HL-60 (cell line): ENCODE measurements around the gene GLIS1.

ENCODE experiments used
- DNase-seq, 2 experiments: peaks; one replicate each; pipeline ENCODE4 v3.0.0-alpha.2; 2010 to 2020; ENCODE audit warnings: low read depth in 1 of 2, low spot score in 1 of 2
- H3K27ac ChIP-seq: fragments of 250-450 bp; sonication (Bioruptor Pico); replicated peaks from 2 replicates; pipeline ENCODE4 v1.5.1; 2020; ENCODE audit warnings: mild to moderate bottlenecking, moderate library complexity
- H3K27me3 ChIP-seq: fragments of 250-450 bp; sonication (Bioruptor Pico); 2 replicates; pipeline ENCODE4 v1.5.1; 2021; ENCODE audit warnings: mild to moderate bottlenecking, moderate library complexity; ENCODE audit not compliant: insufficient read depth, poor library complexity, severe bottlenecking
- H3K4me3 ChIP-seq: replicated peaks from 2 replicates; pipeline ENCODE4 v1.5.1; 2011; ENCODE audit warnings: mild to moderate bottlenecking, control low read depth, low read length; ENCODE audit not compliant: insufficient read depth
- GABPA ChIP-seq: IDR thresholded peaks from 2 replicates; pipeline ENCODE4 v1.6.1; 2012; ENCODE audit warnings: low read depth
- POLR2AphosphoS5 ChIP-seq: IDR thresholded peaks from 2 replicates; pipeline ENCODE4 v1.6.1; 2012; ENCODE audit warnings: low read depth
- SPI1 ChIP-seq: IDR thresholded peaks from 2 replicates; pipeline ENCODE4 v1.6.1; 2012; ENCODE audit warnings: low read depth, mild to moderate bottlenecking, borderline replicate concordance
- TF ChIP-seq, protein P1 (sequence below): IDR thresholded peaks from one replicate; pipeline ENCODE4 v1.5.1; 2011; ENCODE audit warnings: low read length, control low read depth, inconsistent platforms; ENCODE audit not compliant: insufficient read depth
- TF ChIP-seq, protein P2 (sequence below): IDR thresholded peaks from 2 replicates; pipeline ENCODE4 v1.6.1; 2012; ENCODE audit warnings: low read depth; ENCODE audit not compliant: insufficient replicate concordance

Gene GLIS1

DNA sequence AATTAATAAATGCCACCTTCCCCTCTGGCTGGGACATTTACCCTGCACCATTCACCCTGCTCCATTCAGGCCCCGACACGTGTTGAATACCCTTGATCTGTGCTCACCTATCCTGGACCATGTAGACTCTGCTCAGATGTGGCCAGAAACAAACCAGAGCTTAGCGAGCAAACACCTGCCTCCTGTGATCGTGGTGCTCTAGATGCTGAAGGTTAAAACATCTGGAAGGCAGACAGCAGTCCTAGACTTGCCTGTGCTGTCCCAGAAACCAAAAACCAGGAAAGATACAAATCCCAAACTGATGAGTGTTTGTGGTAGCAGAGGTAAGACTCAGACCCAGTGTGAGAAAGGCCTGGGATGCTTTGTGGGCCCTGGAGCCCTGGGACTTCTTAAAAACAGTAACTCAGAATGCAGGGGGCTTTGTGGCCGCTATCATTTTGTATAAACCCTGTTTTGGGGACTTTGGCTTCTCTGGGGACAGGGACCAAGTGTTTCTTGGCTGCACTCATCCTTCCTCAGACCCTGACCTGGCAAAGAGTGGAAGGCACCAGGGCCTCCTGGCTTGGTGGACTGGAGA lies 180.1 kb downstream of the GLIS1 start:
- TF ChIP-seq, protein P1, sequence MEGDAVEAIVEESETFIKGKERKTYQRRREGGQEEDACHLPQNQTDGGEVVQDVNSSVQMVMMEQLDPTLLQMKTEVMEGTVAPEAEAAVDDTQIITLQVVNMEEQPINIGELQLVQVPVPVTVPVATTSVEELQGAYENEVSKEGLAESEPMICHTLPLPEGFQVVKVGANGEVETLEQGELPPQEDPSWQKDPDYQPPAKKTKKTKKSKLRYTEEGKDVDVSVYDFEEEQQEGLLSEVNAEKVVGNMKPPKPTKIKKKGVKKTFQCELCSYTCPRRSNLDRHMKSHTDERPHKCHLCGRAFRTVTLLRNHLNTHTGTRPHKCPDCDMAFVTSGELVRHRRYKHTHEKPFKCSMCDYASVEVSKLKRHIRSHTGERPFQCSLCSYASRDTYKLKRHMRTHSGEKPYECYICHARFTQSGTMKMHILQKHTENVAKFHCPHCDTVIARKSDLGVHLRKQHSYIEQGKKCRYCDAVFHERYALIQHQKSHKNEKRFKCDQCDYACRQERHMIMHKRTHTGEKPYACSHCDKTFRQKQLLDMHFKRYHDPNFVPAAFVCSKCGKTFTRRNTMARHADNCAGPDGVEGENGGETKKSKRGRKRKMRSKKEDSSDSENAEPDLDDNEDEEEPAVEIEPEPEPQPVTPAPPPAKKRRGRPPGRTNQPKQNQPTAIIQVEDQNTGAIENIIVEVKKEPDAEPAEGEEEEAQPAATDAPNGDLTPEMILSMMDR, result no peak
- no peak for TF ChIP-seq GABPA
- TF ChIP-seq, protein P2, sequence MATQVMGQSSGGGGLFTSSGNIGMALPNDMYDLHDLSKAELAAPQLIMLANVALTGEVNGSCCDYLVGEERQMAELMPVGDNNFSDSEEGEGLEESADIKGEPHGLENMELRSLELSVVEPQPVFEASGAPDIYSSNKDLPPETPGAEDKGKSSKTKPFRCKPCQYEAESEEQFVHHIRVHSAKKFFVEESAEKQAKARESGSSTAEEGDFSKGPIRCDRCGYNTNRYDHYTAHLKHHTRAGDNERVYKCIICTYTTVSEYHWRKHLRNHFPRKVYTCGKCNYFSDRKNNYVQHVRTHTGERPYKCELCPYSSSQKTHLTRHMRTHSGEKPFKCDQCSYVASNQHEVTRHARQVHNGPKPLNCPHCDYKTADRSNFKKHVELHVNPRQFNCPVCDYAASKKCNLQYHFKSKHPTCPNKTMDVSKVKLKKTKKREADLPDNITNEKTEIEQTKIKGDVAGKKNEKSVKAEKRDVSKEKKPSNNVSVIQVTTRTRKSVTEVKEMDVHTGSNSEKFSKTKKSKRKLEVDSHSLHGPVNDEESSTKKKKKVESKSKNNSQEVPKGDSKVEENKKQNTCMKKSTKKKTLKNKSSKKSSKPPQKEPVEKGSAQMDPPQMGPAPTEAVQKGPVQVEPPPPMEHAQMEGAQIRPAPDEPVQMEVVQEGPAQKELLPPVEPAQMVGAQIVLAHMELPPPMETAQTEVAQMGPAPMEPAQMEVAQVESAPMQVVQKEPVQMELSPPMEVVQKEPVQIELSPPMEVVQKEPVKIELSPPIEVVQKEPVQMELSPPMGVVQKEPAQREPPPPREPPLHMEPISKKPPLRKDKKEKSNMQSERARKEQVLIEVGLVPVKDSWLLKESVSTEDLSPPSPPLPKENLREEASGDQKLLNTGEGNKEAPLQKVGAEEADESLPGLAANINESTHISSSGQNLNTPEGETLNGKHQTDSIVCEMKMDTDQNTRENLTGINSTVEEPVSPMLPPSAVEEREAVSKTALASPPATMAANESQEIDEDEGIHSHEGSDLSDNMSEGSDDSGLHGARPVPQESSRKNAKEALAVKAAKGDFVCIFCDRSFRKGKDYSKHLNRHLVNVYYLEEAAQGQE, result no peak
- no peak for TF ChIP-seq POLR2AphosphoS5
- no peak for TF ChIP-seq SPI1
- Histone ChIP-seq H3K27me3 (peaks cover 13% of the 10 kb centered on the region), H3K27ac (no peak overlapping the region), H3K4me3 (no peak overlapping the region)
- DNase-seq, result no peak

DNA sequence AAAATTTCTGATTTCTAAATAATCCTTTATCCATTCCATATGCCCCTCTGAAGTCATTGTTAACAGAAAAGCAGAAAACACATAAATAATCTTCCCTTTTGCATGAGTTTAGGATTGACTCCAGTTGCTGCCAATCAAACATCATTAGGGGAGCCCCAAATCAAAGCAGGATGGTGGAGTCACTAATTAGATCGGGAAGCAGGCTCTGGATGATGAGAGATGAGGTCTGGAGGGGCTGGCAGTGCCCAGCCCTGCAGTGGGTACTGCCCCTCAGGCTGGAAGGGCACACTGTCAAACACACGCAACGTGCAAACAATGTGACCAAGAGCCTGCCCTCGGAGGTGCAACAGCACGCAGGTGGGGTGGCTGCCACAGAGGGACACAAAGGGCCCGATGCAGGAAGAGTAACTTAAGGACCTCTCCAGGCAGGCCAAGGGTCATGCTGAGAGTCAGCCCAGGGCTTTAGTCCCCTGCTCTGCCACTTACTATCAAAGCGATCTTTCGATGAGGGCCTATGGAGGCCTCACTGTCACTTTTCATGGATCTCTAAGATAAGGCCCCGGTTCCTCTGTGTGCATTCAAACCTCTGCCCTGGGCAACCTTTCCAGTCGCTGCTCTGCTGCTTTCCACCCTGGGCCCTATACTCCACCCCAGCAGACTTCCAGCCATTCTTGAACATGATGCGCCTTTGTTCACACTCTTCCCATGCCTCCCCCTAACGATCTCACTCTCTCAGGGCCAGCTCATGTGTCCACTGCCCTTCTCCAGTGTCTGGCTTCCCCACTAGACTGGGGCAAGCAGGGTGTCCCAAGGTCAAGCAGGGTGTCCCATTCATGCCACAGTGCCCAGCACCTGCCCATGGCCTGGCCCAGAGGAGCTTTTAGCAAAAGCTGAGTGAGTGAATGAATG lies 180.9 kb downstream of the GLIS1 start:
- no peak overlapping the region for H3K4me3 ChIP-seq
- H3K27me3 ChIP-seq, result peaks cover 9% of the 10 kb centered on the region
- no peak overlapping the region for H3K27ac ChIP-seq
- no peak for TF ChIP-seq POLR2AphosphoS5
- TF ChIP-seq, protein P2, result no peak
- TF ChIP-seq SPI1, result no peak
- TF ChIP-seq, protein P1, result no peak
- no peak for TF ChIP-seq GABPA
- DNase-seq, result no peak

DNA sequence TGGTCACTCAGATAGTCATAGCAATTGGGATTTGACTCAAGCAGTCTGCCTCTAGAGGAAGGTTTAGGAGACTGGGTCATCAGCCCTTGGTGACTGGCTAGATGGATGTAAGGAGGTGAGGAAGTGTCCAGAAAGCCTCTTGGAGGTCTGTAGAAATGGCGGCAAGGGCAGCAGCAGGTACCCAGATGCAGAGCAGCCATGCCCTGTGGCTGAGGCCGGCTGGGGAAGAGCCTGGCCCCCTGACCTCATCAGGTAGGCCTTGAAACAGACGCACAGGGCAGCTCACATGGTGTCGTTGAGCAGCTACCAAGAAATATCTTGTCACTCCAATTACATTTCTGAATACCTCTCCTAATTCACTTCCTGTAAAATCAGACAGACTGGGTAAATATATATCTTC lies 181.6 kb downstream of the GLIS1 start:
- H3K27ac ChIP-seq, result no peak overlapping the region
- peaks cover 2% of the 10 kb centered on the region for H3K27me3 ChIP-seq
- no peak for DNase-seq
- TF ChIP-seq, protein P2, result no peak
- no peak for TF ChIP-seq POLR2AphosphoS5
- no peak for TF ChIP-seq SPI1
- TF ChIP-seq GABPA, result no peak
- TF ChIP-seq, protein P1, result no peak
- no peak overlapping the region for H3K4me3 ChIP-seq
